NCI-H187 treated with DMSO at 0.1 percent for 48 hours (cell line): ENCODE data around the gene RABL3.
"Not testable (repeated sequence)": the region's sequence is repeated elsewhere in the genome, so short reads cannot be mapped to it uniquely, and the experiment has no call there.

Experiments
- DNase-seq: peaks from one replicate; lab custom pipeline; 2025; lab: John Stamatoyannopoulos, UW

The RABL3 gene

GRCh38 chr3:120682095-120682681, 60.1 kb downstream of the RABL3 start, which contains the start of gene HGD:
Gene HGD, minus strand, starts transcription at chr3:120682239. Its CDS starts 128 bp downstream, at chr3:120682111.
- DNase-seq: no peak

GRCh38 chr3:120681506-120682038, 60.7 kb downstream of the RABL3 start:
- no peak for DNase-seq

- DNase-seq: no peak
Observed at GRCh38 chr3:120681018-120681417, 61.3 kb downstream of the RABL3 start.

DNA sequence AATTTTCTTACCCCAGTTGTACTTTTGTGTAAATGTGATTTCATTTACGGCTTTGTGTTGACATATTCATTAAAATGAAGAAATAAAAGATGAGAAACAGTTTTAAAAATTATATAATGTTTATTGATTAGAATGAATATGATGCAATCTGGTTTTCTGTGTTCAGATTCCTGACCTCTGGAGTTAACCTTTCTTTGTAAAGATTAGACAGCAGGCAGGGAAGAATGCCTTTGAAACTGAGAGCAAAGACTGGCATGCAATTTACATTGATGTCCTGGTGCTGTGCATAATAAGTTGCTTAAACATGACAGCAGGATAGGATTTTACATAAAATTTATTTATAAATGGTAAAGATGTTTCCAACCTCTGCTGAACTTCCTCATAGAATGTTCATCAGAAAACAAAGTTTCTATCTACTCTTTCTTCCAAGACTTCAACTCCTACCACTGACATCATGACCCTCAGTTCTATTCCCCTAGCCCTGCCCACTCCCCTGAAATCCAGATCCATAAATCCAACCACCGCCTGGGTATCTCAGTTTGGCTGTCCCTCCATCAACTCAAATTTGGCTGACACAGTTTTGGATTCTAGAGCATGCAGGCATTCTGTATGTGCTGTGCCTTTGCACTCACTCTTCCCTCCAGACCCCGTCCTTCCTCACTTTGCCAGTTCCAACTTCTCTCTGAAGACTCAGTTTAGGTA, 62.0 kb downstream of the RABL3 start:
- no peak for DNase-seq

- no peak for DNase-seq
Observed at GRCh38 chr3:120678984-120679383, 63.3 kb downstream of the RABL3 start.

- no peak for DNase-seq
Observed at GRCh38 chr3:120678331-120678947, 63.9 kb downstream of the RABL3 start.

- not testable (repeated sequence) for DNase-seq
Observed at GRCh38 chr3:120677193-120677592, 65.1 kb downstream of the RABL3 start.

DNA sequence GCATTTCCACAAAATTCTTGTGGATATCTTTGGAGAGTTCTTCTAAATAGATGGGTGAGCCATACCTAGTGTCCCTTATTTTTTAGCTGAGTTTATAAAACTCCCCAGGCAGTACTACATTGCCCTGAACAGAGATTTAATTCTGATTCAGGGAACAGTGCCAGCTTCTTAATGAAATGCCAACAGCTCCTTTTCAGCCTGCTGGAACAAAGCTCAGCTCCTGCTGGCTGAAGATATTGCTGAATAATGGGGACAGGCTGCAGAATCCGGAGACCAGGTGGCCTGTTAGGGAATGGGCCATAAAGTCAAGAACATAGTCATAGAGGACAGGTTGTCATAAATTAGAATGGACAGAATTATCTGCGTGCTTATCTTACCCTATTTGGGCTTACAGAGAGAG, 69.2 kb downstream of the RABL3 start:
- DNase-seq: no peak

DNA sequence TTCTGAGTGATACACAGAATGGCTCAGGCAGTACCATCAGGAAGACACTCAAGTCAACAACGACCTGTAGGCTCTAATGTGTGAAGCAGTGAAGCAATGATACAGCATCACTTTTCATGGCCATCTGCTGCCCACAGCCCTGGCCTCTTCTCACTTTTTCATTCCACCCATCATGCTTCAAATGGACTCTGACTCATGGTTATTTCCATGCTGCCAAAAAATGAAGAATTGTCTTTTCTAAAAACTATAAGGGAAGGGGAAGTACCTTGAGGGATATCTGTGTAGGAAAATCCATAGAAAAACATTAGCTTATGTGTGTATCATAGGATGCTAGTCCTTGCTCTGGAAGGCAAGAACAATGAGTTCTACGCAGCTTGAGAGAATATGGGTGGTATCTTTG, 71.7 kb downstream of the RABL3 start:
- no peak for DNase-seq

DNA sequence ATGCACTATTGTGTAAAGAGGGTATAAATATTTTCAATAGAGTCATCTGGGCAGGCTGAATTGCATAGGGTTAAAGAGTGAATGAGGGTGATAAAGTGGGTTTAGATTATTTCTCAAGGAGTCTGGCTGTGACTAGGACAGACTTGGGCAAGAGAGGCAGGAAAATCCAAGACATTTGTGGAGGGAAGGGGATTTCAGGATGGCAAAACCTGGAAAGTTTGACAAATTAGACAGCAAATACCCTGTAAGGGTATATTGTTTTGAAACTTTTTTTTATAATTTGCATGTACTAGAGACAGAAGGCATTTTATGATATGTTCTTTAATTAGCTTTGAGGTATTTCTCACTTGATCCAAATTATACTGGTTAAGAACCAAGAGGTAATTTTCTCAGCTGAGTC, 77.4 kb downstream of the RABL3 start:
- no peak for DNase-seq

DNA sequence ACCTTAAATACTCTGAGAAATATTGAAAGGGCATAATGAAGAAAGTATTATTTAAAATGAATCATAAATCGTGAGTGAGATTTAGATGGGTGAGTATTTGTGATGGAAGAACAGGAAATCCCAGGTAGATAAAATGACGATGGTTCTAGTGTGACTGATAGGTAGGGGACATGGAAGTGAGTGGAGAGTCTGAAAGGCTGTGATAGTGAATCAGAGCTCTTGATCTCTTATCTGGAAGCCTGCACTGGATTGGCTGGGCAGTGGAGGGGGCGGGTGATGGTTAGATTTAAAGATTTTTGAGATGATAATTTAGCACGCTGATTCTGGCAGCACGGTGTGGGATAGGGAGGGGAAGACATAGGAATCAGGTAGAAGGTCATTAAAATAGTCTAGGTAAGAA, 80.4 kb downstream of the RABL3 start:
- no peak for DNase-seq

DNA sequence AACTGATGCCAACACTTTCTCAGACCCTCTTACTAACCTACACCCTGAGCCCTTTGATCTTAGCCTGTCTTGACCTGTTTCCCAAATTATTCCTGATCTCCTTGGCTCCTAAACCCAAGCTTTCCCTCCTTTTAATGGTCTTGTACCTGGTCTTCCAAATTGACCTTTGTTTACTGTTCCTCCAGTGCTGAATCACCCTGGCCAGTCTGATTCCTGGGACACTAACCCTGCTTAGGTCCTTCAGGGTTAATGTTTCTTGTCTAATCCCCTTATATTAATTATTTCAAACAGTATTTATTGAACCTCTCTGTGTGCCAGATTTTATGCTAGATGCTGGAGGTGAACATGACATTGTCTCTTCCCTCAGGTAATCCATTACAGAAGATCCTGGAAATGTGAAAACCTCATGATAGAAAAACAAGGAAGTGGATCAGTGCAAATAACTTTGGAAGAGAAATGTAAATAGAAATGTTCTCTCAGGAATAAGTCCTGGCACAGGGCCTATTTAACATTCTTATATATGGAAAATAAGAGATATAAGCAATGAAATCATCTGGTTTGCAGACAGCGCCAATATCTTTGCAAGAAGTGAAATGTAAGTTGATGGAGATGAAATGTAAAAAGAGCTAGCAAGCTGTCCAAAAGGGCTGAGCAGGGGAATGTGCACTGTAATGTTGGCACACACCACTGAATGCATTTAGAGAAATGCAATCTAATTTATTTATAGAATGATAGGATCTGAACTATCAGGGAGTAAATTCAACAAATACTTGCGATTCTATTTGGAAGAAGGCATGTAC, 81.0 kb downstream of the RABL3 start:
- DNase-seq: no peak

- DNase-seq: no peak
Observed at GRCh38 chr3:120659834-120660233, 82.5 kb downstream of the RABL3 start.

DNA sequence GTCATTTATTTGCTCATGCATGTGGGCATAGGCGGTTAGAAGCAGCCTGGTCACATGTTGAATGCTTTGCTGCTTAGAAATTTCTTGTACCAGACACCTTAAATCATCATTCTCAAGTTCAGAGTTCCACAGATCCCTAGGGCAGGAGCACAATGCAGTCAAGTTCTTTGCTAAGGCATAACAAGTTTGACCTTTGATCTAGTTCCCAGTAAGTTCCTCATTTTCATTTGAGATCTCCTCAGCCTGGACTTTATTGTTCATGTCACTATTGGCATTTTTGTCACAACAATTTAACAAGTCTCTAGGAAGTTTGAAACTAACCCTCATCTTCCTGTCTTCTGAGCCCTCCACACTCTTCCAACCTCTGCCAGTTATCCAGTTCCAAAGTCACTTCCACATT, 83.0 kb downstream of the RABL3 start:
- DNase-seq: no peak

DNA sequence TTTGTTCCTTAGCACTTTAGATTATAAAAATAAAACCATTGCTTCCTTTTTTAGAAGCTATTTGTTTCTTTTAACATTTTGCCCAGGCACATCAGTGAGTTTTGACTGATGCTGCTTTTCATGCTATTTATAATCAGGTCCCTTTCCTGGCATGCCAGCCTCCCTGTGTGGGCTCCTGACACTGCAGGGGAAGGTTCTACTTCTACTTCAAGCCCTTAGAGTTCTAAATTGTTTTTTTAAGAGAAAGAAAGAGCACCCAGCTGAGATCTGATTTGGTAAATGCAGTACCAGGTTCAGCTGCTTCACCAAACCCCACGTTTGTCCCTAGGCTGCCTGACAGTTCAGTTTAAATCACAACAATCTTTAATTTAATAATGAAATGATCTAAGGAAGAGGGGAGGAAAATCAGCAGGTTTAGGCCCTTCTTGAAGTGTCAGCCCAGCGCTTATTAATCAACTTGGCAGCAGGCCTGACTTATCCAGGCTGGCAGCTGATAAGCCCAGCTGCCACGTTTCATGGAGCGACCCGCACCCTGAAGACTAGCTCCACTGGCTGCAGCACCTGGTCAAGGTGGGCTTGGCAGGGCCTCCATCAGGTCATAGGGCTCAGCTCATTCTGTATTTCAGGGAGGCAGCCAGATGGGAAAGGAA, 89.3 kb downstream of the RABL3 start:
- no peak for DNase-seq

GRCh38 chr3:120652281-120652680, 90.0 kb downstream of the RABL3 start:
- DNase-seq: no peak

DNA sequence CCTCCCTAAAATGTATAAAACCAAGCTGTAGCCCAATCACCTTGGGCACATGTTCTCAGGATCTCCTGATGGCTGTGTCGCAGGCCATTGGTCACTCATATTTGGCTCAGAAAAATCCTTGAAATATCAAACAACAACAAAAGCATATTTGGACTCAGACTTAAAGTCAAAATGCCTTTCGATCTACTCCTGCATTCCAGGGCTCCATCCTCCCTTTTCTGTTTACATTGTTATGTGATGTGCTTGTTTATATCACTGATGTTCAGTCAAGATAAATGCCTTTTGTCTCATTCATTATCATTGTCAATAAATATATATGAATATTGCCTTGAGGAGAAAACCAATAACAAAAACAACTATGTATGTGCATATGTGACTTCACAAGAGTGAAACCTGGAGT, 92.0 kb downstream of the RABL3 start:
- no peak for DNase-seq

DNA sequence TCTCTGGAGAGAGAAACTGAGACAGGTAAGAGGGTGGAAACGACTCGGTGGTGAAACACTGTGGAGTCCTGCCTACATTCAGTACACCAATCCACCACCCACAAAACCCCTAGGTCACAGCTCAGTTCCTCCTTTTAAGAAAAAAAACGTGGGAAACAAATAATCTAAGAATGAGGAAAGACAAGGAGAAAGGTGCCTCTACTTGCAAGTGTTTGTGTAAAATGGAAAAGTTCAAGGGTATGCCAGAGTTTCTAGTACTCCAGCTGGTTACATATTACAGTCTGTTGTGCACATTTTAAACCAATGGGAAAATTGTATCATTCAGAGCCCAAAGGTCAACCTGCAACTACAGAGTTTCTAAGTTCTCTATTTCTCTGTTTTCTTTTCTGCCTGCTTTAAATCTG, 92.5 kb downstream of the RABL3 start:
- no peak for DNase-seq

GRCh38 chr3:120648290-120648689, 94.0 kb downstream of the RABL3 start:
- no peak for DNase-seq

GRCh38 chr3:120646771-120647432, 95.4 kb downstream of the RABL3 start:
- DNase-seq: no peak

GRCh38 chr3:120645083-120645845, 97.1 kb downstream of the RABL3 start:
- no peak for DNase-seq
